Measurements from ENCODE around the gene HPS4.
"Not testable (repeated sequence)": the region's sequence is repeated elsewhere in the genome, so short reads cannot be mapped to it uniquely, and the experiment has no call there.

The HPS4 gene

DNA sequence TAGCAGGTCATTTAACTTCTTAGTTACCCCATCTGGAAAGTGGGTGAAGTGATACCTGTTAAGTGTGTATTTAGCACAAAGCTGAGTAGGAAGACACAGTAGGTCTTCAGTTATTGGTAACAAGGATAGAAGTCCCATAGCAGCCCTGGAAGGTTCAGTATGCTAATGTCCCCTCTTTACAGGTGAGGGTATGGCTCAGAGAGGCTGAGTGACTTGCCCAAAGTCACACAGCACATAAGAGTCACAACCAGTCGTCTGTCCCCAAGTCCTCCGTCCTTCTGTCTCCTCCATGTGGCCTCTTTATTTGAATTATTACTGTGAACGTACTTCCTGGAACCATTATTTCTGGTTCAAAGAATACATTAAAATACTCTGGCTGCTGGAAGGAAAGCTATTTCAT is 44.0 kb downstream of the HPS4 start:
- DNase-seq, result no peak

DNA sequence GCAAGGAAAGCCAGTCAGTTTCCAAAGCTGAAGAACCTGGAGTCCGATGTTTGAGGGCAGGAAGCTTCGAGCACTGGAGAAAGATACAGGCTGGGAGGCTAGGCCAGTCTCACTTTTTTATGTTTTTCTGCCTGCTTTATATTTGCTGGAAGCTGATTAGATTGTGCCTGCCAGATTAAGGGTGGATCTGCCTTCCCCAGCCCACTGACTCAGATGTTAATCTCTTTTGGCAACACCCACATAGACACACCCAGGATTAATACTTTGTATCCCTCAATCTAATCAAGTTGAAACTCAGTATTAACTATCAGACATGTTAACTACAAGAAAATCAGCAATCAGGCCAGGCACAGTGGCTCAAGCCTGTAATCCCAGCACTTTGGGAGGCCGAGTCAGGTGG is 44.8 kb downstream of the HPS4 start:
- not testable (repeated sequence) for DNase-seq

DNA sequence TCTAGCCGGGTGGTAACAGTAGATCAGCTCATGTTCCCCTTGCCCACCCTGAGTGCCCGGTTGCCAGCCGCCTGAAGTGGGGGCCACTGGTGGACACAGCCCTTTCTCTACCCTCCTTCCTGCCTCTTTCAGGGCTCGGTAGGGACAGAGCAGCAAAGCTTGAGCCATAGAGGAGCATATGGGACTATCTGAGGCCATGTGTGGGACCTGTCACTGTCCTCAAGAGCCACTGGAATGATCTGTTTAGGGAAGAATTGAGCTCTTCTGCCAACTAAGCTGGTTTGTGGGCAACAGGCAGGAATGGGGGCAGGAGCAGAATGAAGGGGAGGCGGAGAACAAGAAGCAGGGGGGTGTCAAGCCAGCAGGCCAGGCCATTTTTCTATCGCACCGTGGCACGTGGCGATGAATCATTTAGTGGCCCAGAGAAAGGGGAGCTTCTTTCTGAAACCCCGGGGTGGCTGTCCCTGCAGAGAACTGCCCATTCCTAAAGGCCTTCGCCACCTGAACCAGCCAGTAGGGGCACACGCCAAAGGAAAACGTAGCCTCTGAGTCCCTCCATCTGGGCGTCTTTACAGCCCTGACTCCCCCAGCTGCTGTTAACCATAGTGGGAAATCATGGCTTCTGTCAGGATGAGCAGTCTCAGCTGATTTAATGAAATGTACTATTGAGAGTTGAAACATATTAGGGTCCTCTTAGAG is 45.7 kb downstream of the HPS4 start:
- DNase-seq, result no peak

DNA sequence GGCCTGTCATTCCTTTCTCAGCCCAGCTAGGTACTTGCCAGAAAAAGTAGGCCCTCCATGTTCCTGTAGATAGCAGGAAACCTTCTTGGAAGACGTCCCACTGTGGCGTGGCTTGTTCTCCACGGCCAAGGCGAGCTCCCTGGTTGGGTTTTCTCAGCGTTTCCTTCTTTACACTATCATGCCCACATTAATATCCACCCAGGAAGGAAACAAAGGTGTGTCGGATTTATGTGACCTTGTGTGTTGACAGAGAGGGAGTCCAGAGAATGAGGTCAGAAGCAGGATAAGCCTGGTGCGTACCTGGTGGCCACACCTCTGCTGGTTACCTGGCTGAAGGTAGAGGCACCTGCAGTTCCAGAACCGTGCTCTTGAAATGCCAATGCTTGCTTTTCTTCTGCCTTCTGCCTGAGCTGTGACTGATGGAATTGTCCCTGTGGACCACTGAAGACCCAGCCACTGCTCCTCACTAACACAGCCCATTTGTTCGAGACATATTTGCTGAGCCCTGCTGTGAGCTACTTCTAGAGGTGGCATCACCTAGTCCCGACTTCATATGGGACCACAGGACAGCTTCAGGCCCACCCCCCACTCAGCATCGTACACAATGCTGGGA is 46.6 kb downstream of the HPS4 start:
- no peak for DNase-seq

GRCh38 chr22:26435327-26436093 is 48.1 kb downstream of the HPS4 start:
- DNase-seq, result no peak

DNA sequence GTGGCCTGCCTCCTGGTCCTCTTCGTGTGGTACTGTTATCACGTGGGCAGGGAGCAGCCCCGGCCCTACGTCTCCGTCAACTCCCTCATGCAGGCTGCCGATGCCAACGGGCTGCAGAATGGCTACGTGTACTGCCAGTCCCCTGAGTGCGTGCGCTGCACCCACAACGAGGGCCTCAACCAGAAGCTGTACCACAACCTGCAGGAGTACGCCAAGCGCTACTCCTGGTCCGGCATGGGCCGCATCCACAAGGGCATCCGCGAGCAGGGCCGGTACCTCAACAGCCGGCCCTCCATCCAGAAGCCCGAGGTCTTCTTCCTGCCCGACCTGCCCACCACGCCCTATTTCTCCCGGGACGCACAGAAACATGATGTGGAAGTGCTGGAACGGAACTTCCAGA is 49.8 kb downstream of the HPS4 start:
- DNase-seq, result no peak

DNA sequence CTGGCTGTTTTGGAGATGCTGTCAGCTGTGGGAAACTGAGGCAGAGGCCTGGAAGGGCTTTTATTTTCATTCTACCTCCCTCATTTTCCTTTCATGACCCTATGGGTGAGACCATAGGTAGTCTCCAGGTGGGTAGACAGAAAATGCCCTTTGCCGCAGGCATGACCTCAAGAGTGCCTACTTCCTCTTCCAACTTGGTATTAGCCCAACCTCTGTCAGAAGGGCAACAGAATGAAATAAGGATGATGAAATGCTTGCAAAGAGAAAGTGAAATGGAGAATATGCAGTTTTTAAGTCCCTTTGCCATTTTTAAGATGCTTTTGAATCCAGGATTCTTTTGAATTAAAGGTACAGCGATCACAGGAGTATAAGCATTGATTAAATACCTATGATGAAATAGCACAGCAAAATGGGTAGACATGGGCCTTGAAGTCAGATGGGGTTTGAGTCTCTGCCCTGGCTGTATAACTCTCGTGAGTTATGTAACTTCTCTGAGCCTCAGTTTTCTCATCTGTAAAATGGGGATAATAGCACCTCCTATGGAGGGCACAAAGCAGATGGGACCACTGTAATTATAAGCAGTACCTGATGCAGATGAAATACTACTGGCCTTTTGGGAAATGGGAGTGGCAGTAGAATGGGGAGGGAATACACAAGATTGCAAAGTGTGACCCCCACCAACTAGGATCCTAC is 50.8 kb downstream of the HPS4 start:
- DNase-seq, result peak; percentile 10

DNA sequence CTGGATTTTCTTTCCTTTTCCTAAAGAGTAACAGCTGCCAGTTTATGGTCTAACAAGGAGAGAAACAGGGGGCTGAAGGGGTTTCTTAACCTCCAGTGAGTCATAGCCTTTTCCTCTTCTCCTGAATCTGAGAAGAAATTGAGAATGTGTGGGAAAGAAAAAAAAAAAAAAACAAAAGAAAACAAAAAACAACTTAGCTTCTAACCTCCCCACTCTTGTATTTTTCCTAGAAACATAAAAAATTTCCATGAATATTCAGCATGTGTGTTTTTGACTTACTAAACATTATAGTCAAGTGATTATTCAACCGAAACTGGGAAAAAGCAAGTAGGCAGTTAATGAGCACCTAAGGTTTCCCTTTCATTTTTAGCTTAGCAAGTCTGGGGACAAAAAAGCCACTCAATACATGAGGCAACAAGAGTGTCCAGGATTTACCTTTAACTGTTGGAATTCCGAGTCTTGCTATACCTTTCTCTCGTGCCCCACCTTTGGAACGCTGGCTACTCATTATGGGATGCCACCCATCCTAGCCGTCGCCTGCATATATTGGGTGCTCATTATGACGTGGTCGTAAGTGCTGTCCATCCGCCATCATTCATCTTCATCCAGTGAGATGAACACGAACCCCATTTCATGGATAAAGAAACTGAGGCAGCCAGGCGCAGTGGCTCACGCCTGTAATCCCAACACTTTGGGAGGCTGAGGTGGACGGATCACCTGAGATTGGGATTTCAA is 52.2 kb downstream of the HPS4 start:
- DNase-seq, result no peak

DNA sequence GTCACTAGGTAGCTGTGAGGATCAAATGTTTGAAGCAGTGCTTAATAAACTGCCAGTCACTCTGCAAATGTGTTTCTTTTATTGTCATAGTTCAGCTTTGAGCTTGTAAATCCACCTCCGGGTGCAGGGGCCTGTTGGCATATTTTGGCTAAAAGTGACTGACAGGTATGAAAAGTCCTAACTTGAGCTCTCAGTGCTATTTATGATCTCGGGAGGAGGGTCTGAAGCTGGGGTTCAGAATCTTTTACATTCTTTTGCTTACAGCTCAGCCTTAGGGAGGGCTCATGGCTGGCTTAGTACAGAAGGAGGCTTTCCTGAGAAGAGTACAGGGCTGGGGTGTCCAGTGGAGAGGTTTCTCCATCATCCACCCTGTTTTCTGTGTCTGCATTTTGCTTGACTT is 53.0 kb downstream of the HPS4 start:
- no peak for DNase-seq

DNA sequence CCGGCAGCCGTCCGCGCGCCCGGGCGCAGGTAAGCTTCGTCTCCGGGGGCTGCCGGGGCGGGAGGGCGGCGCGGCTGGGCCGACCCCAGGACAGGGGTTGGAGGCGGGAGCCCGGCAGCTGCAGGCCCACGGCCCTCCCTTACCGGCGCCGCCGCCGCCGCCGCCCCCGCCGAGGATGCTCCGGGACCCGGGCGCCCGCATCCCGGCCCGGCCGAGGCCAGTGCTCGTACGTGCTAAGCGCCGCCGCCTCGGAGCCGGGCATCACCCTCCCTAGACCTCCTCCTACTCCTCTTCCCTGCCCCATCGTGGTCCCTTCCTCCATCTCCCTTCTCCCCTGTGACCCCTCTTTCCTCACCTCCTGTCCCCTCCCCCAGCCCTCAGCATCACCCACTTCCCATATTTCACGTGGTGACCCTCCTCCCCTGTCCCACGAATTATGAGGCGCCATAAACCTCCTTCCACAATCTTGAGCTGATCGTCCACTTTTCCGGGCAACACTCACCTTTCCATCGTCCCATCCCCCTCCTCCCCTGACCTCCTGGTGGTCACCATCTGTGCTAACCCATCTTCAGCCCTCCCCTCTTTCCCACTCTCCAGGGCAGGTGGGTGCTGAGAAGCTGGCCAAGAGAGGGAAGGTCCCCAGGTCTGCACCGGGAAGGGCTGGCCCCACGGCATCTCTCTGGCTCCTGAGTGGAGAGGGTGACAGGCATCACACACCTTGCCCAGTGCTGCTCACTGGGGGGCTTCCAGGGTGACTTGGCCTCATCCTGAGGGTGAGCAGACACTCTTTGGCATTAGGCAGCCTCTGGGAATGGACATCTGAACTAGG is 53.9 kb downstream of the HPS4 start:
- no peak for DNase-seq

DNA sequence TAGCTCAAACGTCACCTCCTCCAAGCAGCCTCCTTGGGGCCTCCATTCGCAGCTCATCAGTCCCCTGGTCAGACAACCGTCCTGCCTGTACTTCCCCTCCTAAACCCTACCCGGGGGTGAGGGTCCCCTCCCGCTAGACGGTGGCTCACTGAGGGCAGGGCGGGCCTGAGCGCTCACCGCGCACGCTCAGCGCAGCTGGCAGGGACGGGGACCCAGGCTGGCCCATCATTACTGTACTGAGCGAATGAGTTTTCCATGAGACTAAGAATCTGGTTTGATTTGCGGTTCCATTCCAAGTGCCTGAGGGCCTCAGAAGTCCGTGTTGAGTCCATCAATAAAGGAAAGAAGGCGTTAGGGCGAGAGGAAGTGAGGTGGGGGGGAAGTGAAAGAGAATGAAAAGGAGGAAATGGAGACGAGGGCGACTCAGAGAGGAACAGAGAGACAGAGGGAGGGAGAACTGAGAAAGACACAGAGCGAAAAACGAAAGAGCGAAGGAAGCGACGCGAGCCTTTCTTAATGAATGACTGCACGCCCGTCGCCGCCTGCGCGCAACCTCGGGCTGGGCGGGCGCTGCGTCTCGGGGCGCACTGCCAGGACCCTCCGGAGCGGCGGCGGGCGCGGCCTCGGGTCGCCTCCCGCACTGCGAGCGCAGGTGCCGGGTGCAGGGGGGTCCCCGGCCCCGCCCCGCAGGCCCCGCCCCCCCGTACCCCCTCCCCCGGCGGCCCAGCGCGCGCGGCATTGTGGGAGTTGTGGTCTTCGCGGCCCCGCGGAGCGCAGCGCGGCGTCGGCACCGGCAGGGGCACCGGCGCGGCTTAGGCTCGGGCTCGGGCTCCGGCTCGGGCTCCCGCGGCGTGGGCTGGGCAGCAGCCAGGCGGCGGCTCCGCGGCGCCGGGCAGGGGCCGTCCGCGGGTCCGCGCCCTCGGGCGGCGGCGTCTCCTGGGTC is 54.8 kb downstream of the HPS4 start, which contains the start of gene ASPHD2:
ASPHD2 (plus strand) TSS at position 746 of the 943 bp plus-strand sequence. CDS start 4,356 bp downstream, outside the sequence.
- DNase-seq, result peak; percentile 53

- DNase-seq, result no peak
Measured at GRCh38 chr22:26426924-26427323, 56.7 kb downstream of the HPS4 start.

GRCh38 chr22:26418620-26419019 is 65.0 kb downstream of the HPS4 start:
- DNase-seq, result no peak

DNA sequence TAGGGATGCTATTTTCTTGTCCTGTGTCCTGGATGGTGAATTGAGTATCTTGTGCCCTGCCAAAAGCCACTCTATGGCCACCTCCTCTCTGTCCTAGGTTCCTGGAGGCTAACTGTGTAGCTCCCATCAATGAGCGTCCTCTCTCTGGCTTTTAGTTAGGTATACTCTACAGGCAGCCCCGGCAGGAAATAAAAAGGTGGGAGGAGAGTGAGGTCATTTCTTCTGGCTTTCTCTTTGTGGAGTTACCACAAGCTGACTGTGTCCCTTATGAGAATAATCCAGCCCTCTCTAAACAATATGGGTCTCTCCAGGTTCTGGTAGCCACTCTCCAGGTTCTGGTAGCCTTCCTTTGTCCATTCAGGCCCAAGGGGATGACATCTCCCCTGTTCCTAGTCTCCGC is 66.2 kb downstream of the HPS4 start:
- DNase-seq, result no peak

- no peak for DNase-seq
Measured at GRCh38 chr22:26416670-26417276, 66.8 kb downstream of the HPS4 start.

- DNase-seq, result no peak
Measured at GRCh38 chr22:26416256-26416655, 67.3 kb downstream of the HPS4 start.

- DNase-seq, result no peak
Measured at GRCh38 chr22:26414347-26414746, 69.2 kb downstream of the HPS4 start.

GRCh38 chr22:26410386-26410785 is 73.2 kb downstream of the HPS4 start:
- no peak for DNase-seq

GRCh38 chr22:26409719-26410335 is 73.8 kb downstream of the HPS4 start:
- DNase-seq, result no peak

All from KG1 (cell line).